Neural cell (in vitro differentiated cells): ENCODE results near the gene MKNK1. TPM values are rescaled to one million over a fixed set of nuclear protein-coding genes. Genes with fewer than 3 reads are reported as not detected.

Experiments used
- H2AFZ ChIP-seq: fragments of 200-600, 300-800 bp; sonication (generic), shearing (Covaris generic); 2 replicates; pipeline ENCODE4 v1.6.0; 2014; ENCODE audit warnings: low read depth, mild to moderate bottlenecking, antibody characterized with exemption, low read length, moderate library complexity
- H3F3A ChIP-seq: fragments of 200-600 bp; shearing (Covaris generic); 2 replicates; pipeline ENCODE4 v1.6.1; 2016; ENCODE audit warnings: mild to moderate bottlenecking, moderate library complexity, mixed read lengths, antibody characterized with exemption, low read length; ENCODE audit not compliant: insufficient read depth, poor library complexity, severe bottlenecking
- H3K27ac ChIP-seq: fragments of 200-600, 300-800 bp; sonication (generic), shearing (Covaris generic); 2 replicates; pipeline ENCODE4 v1.5.1; 2014; ENCODE audit warnings: mild to moderate bottlenecking, low read length, moderate library complexity
- H3K27me3 ChIP-seq: fragments of 300-800, 200-600 bp; sonication (generic), shearing (Covaris generic); 2 replicates; pipeline ENCODE4 v1.6.0; 2014; ENCODE audit warnings: mild to moderate bottlenecking, low read depth, low read length, moderate library complexity; ENCODE audit not compliant: insufficient read depth
- H3K36me3 ChIP-seq: fragments of 300-800, 200-600 bp; sonication (generic), shearing (Covaris generic); 2 replicates; pipeline ENCODE4 v1.5.1; 2014; ENCODE audit warnings: mild to moderate bottlenecking, antibody characterized with exemption, low read length, moderate library complexity; ENCODE audit not compliant: insufficient read depth
- H3K4me2 ChIP-seq: fragments of 300-800, 200-600 bp; sonication (generic), shearing (Covaris generic); 2 replicates; pipeline ENCODE4 v1.6.0; 2014; ENCODE audit warnings: mild to moderate bottlenecking, low read length
- H3K4me3 ChIP-seq: fragments of 300-800, 200-600 bp; sonication (generic), shearing (Covaris generic); 2 replicates; pipeline ENCODE4 v1.5.1; 2014; ENCODE audit warnings: mild to moderate bottlenecking, low read length, moderate library complexity
- H3K79me2 ChIP-seq: fragments of 200-600 bp; shearing (Covaris generic); replicated peaks from 2 replicates; pipeline ENCODE4 v1.6.0; 2014; ENCODE audit warnings: mild to moderate bottlenecking, low read length, moderate library complexity; ENCODE audit not compliant: insufficient read depth
- H3K9ac ChIP-seq: fragments of 300-800, 200-600 bp; sonication (generic), shearing (Covaris generic); 2 replicates; pipeline ENCODE4 v1.6.1; 2016; ENCODE audit warnings: mild to moderate bottlenecking, low read length, mixed read lengths
- H3K9me2 ChIP-seq: fragments of 200-600 bp; shearing (Covaris generic); 2 replicates; pipeline ENCODE4 v1.6.1; 2016; ENCODE audit warnings: mild to moderate bottlenecking, low read length, mixed read lengths; ENCODE audit not compliant: insufficient read depth
- H3K9me3 ChIP-seq: fragments of 200-600, 300-800 bp; sonication (generic), shearing (Covaris generic); 2 replicates; pipeline ENCODE4 v1.6.1; 2016; ENCODE audit warnings: mild to moderate bottlenecking, mixed run types, low read length, moderate library complexity, mixed read lengths
- H4K20me1 ChIP-seq: fragments of 200-600 bp; shearing (Covaris generic); 2 replicates; pipeline ENCODE4 v1.6.1; 2016; ENCODE audit warnings: mild to moderate bottlenecking, mixed run types; ENCODE audit not compliant: insufficient read depth
- EP300 ChIP-seq: fragments of 450-650 bp; conservative IDR thresholded peaks from 2 replicates; pipeline ENCODE4 v1.6.1; 2014; ENCODE audit warnings: antibody characterized with exemption, mild to moderate bottlenecking, moderate library complexity; ENCODE audit not compliant: poor library complexity, severe bottlenecking
- EZH2 ChIP-seq: fragments of 200-600, 300-800 bp; shearing (Covaris generic), sonication (generic); IDR thresholded peaks from 2 replicates; pipeline ENCODE4 v1.6.1; 2014; ENCODE audit warnings: antibody characterized with exemption, low read length, borderline replicate concordance, mild to moderate bottlenecking; ENCODE audit not compliant: insufficient read depth, poor library complexity, severe bottlenecking
- MXI1 ChIP-seq: fragments of 450-650 bp; conservative IDR thresholded peaks from 2 replicates; pipeline ENCODE4 v1.6.1; 2014; ENCODE audit warnings: antibody characterized with exemption, mild to moderate bottlenecking; ENCODE audit not compliant: poor library complexity, severe bottlenecking
- POLR2AphosphoS5 ChIP-seq: IDR thresholded peaks from 2 replicates; pipeline ENCODE4 v1.6.1; 2012
- RAD21 ChIP-seq: fragments of 450-650 bp; conservative IDR thresholded peaks from 2 replicates; pipeline ENCODE4 v1.6.1; 2014; ENCODE audit warnings: antibody characterized with exemption, mild to moderate bottlenecking, moderate library complexity
- SMC3 ChIP-seq: fragments of 450-650 bp; conservative IDR thresholded peaks from 2 replicates; pipeline ENCODE4 v1.6.1; 2014; ENCODE audit warnings: antibody characterized with exemption, mild to moderate bottlenecking, moderate library complexity; ENCODE audit not compliant: poor library complexity
- TAF1 ChIP-seq: IDR thresholded peaks from 2 replicates; pipeline ENCODE4 v1.6.1; 2012; ENCODE audit warnings: low read depth
- polyA plus RNA-seq: library from polyadenylated mRNA; depleted of rRNA; stranded (reverse); fragments of >200 nt; gene quantifications from 2 replicates; pipeline ENCODE4 v1.2.3, GENCODE V29; 2014
- TF ChIP-seq, protein P1 (sequence below): fragments of 450-650 bp; IDR thresholded peaks from 2 replicates; pipeline ENCODE4 v1.5.1; 2014; ENCODE audit warnings: antibody characterized with exemption, mild to moderate bottlenecking, moderate library complexity; ENCODE audit not compliant: poor library complexity, severe bottlenecking
- TF ChIP-seq, protein P2 (sequence below): IDR thresholded peaks from 2 replicates; pipeline ENCODE4 v1.6.1; 2012; ENCODE audit warnings: borderline replicate concordance

MKNK1 gene
- polyA plus RNA-seq, 1 donor from 2014 or later: 9.6 TPM

DNA sequence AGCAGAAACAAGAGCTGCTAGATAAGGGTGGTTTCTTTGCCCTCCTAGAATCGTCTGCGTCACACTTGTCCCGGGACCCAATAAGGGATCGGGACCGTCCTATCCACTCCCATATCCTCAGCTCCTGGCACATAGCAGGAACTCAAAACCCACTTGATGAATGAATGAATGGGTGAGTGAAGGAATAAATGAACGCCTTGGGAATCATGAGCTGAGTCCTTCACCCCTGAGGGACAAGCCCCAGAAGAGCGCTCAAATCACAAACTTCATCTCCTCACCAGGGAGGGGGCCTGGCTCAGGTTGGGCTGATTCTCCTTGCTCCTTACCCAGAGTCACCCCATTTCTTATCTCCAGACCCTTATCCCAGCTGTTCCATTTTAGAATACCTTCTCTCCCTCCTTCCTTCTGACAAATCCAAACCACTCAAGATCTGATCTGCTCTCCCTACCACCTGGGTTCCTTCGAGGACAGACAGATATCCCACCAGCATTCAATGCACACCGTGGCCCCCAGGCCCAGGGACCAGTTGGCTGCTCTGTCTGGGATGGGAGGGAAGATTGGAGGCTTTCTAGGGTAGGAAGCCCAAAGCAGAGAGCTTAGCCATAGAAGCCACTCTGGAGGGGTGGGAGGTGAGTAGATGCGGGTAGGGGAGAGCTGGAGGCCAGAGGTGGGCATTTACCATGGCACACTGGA is 13.2 kb upstream of the MKNK1 start:
- Histone ChIP-seq H4K20me1 (no peaks in the 10 kb centered on the region), H3K4me2 (no peak overlapping the region), H3K9me2 (no peaks in the 10 kb centered on the region), H2AFZ (no peak overlapping the region), H3K79me2 (no peaks in the 10 kb centered on the region), H3K27ac (no peak overlapping the region), H3K36me3 (no peaks in the 10 kb centered on the region), H3K4me3 (peak overlapping the region; percentile 68), H3F3A (no peaks in the 10 kb centered on the region), H3K27me3 (peaks cover 21% of the 10 kb centered on the region), H3K9ac (no peak overlapping the region), H3K9me3 (no peaks in the 10 kb centered on the region)
- TF ChIP-seq TAF1 (no peak), MXI1 (no peak), RAD21 (no peak), EZH2 (no peak), SMC3 (no peak), EP300 (no peak), POLR2AphosphoS5 (no peak)
- TF ChIP-seq, protein P1, sequence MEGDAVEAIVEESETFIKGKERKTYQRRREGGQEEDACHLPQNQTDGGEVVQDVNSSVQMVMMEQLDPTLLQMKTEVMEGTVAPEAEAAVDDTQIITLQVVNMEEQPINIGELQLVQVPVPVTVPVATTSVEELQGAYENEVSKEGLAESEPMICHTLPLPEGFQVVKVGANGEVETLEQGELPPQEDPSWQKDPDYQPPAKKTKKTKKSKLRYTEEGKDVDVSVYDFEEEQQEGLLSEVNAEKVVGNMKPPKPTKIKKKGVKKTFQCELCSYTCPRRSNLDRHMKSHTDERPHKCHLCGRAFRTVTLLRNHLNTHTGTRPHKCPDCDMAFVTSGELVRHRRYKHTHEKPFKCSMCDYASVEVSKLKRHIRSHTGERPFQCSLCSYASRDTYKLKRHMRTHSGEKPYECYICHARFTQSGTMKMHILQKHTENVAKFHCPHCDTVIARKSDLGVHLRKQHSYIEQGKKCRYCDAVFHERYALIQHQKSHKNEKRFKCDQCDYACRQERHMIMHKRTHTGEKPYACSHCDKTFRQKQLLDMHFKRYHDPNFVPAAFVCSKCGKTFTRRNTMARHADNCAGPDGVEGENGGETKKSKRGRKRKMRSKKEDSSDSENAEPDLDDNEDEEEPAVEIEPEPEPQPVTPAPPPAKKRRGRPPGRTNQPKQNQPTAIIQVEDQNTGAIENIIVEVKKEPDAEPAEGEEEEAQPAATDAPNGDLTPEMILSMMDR: no peak
- TF ChIP-seq, protein P2, sequence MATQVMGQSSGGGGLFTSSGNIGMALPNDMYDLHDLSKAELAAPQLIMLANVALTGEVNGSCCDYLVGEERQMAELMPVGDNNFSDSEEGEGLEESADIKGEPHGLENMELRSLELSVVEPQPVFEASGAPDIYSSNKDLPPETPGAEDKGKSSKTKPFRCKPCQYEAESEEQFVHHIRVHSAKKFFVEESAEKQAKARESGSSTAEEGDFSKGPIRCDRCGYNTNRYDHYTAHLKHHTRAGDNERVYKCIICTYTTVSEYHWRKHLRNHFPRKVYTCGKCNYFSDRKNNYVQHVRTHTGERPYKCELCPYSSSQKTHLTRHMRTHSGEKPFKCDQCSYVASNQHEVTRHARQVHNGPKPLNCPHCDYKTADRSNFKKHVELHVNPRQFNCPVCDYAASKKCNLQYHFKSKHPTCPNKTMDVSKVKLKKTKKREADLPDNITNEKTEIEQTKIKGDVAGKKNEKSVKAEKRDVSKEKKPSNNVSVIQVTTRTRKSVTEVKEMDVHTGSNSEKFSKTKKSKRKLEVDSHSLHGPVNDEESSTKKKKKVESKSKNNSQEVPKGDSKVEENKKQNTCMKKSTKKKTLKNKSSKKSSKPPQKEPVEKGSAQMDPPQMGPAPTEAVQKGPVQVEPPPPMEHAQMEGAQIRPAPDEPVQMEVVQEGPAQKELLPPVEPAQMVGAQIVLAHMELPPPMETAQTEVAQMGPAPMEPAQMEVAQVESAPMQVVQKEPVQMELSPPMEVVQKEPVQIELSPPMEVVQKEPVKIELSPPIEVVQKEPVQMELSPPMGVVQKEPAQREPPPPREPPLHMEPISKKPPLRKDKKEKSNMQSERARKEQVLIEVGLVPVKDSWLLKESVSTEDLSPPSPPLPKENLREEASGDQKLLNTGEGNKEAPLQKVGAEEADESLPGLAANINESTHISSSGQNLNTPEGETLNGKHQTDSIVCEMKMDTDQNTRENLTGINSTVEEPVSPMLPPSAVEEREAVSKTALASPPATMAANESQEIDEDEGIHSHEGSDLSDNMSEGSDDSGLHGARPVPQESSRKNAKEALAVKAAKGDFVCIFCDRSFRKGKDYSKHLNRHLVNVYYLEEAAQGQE: no peak

DNA sequence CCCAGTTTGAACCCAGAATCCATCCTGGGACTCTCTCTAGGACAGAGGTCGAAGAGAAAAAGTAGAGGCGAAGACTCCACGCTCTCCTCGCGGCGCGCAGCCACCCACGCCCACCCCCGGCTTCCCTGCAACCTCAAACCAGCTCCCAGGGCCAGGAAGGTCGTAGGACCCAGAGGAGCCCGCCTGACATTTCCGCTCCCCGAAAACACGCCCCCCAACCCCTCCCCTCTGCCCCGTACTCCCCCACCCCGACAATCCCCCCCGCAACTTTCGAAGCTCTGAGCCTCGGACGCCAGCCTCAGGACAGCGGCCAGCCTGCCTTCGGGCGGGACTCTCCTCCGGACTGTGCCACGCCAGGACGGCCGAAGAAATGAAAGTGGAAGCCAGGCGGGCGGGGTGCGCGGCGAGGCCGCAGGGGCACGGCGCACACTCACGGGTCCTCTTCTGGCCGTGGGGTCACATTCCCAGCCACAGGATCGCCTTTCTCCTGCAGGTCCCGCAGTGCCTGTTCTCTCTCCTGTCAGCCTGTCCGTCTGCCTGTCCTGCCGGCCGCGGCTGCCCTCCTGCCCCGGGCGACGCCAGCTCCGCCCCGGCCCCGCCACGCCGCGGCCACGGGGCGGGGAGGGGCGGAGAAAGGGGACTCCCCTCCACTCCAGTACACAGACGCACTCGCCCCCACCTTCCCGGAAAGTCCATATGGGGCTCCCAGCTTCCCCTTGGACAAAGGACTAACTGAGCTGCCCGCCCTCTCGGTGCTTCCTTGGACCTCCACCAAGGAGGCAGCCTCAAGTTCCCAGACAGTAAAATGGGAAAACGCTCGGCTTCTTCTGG is 12.4 kb upstream of the MKNK1 start, which contains the start of gene MOB3C:
TSS of gene MOB3C (minus strand) at position 535 of the 831 bp plus-strand sequence. CDS start 3,490 bp downstream, outside the sequence.
- TF ChIP-seq POLR2AphosphoS5: no peak
- TF ChIP-seq TAF1: no peak
- TF ChIP-seq SMC3: no peak
- TF ChIP-seq, protein P2: no peak
- no peak for TF ChIP-seq EZH2
- no peak for TF ChIP-seq MXI1
- no peak for TF ChIP-seq RAD21
- TF ChIP-seq EP300: no peak
- TF ChIP-seq, protein P1: no peak
- no peak within 1 kb of the TSS for H3K27ac ChIP-seq
- H3F3A ChIP-seq: no peaks in the 10 kb centered on the region
- H3K9me2 ChIP-seq: no peaks in the 10 kb centered on the region
- H3K9me3 ChIP-seq: no peaks in the 10 kb centered on the region
- H3K9ac ChIP-seq: peak within 1 kb of the TSS; percentile 38
- H2AFZ ChIP-seq: no peak within 1 kb of the TSS
- H3K4me2 ChIP-seq: no peak within 1 kb of the TSS
- H3K27me3 ChIP-seq: peaks cover 21% of the 10 kb centered on the region
- H3K4me3 ChIP-seq: peak within 1 kb of the TSS; percentile 68
- no peaks in the 10 kb centered on the region for H3K36me3 ChIP-seq
- H3K79me2 ChIP-seq: no peaks in the 10 kb centered on the region
- H4K20me1 ChIP-seq: no peaks in the 10 kb centered on the region
